GM21526 (cell line): ENCODE measurements around the gene SSBP4.
"Not testable (repeated sequence)": the region's sequence is repeated elsewhere in the genome, so short reads cannot be mapped to it uniquely, and the experiment has no call there.

ENCODE experiments used
- ATAC-seq: cut with Tn5 transposase; IDR thresholded peaks from one replicate; pipeline ENCODE4 v1.9.1; 2021; ENCODE audit warnings: moderate library complexity; ENCODE audit not compliant: unreplicated experiment, low FRiP score

SSBP4 gene

GRCh38 chr19:18392926-18393325, 26.3 kb upstream of the SSBP4 start:
- no peak for ATAC-seq

- no peak for ATAC-seq
Measured at GRCh38 chr19:18393836-18394235, 25.4 kb upstream of the SSBP4 start.

GRCh38 chr19:18396471-18397241, 22.5 kb upstream of the SSBP4 start:
- no peak for ATAC-seq

GRCh38 chr19:18397242-18398202, 21.7 kb upstream of the SSBP4 start, which contains the start of gene LRRC25:
TSS of gene LRRC25 (minus strand) at chr19:18397622. CDS start at chr19:18396963, 659 bp downstream.
- ATAC-seq: no peak

- no peak for ATAC-seq
Measured at GRCh38 chr19:18399008-18399407, 20.2 kb upstream of the SSBP4 start.

GRCh38 chr19:18401580-18402112, 17.6 kb upstream of the SSBP4 start:
- ATAC-seq: no peak

- not testable (repeated sequence) for ATAC-seq
Measured at GRCh38 chr19:18402455-18403248, 16.5 kb upstream of the SSBP4 start.

GRCh38 chr19:18405754-18406153, 13.4 kb upstream of the SSBP4 start:
- ATAC-seq: not testable (repeated sequence)

- no peak for ATAC-seq
Measured at GRCh38 chr19:18406749-18407148, 12.4 kb upstream of the SSBP4 start.

GRCh38 chr19:18408053-18408476, 11.1 kb upstream of the SSBP4 start:
- ATAC-seq: no peak

- no peak for ATAC-seq
Measured at GRCh38 chr19:18412610-18413239, 6.5 kb upstream of the SSBP4 start.

GRCh38 chr19:18414504-18415177, 4.6 kb upstream of the SSBP4 start:
- ATAC-seq: no peak

- no peak for ATAC-seq
Measured at GRCh38 chr19:18415178-18415867, 3.9 kb upstream of the SSBP4 start.

- no peak for ATAC-seq
Measured at GRCh38 chr19:18416778-18417249, 2.4 kb upstream of the SSBP4 start.

GRCh38 chr19:18417250-18418028, 1.8 kb upstream of the SSBP4 start:
- no peak for ATAC-seq

GRCh38 chr19:18418029-18418482, 1.1 kb upstream of the SSBP4 start:
- no peak for ATAC-seq

GRCh38 chr19:18418483-18419194, 559 bp upstream of the SSBP4 start:
- ATAC-seq: no peak
